Measurements from ENCODE around the gene RAPGEF2.

GRCh38 chr4:159227378-159227777 lies 124.5 kb downstream of the RAPGEF2 start:
- TF ChIP-seq CTCF (IDR thresholded peaks at IDR 0.05) (no peak), ZFX (IDR thresholded peaks at IDR 0.05; ENCODE audit: borderline replicate concordance) (no peak)

Data from 22Rv1 (cell line).